COLO668 (cell line): Measurements from ENCODE around the gene TTLL9.
"Not testable (repeated sequence)": the region's sequence is repeated elsewhere in the genome, so short reads cannot be mapped to it uniquely, and the experiment has no call there.

Experiments
- DNase-seq: peaks from one replicate; lab custom pipeline; 2025; ENCODE audit not compliant: unreplicated experiment; lab: John Stamatoyannopoulos, UW

Gene TTLL9

DNA sequence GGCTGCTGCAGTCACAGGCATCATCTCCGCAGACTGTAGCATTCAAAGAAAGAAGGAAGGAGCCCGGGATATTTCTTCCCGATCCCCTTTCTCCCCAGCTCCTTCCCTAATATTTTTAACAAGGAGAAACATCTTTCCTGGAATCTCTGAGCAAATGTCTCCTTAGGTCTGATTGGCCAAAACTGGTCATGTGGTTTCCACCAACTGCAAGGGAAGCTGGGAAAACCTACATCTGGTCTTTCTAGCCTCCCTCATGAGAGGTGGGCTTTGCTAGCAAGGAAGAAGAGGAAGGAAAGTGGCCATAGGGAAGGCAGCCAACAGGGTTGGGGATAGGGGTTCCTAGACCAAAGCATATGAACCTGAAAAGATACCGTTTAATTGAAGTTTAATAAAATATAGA lies 46.3 kb downstream of the TTLL9 start:
- DNase-seq = no peak

DNA sequence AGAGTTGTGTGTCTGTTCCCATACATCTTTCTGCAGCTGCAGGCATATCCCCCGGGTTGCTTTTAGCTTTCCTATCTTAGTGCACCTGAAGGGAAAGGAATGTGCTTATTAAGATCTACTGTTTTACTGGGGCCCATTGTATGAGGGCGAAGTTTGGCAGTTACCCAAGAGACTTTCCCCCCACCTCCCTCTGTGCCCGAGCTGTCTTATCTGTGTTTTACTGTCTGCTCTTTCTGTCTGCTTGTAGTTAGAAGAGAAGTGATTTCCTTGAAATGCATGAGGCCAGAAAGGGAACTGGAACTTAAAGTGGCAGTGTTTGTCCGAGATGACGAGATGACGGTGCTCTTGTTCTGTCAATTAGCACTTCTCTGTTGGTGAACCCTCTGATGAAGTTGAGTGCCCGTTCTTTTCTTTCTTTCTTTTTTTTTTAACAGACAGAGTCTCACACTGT lies 47.6 kb downstream of the TTLL9 start:
- not testable (repeated sequence) for DNase-seq

DNA sequence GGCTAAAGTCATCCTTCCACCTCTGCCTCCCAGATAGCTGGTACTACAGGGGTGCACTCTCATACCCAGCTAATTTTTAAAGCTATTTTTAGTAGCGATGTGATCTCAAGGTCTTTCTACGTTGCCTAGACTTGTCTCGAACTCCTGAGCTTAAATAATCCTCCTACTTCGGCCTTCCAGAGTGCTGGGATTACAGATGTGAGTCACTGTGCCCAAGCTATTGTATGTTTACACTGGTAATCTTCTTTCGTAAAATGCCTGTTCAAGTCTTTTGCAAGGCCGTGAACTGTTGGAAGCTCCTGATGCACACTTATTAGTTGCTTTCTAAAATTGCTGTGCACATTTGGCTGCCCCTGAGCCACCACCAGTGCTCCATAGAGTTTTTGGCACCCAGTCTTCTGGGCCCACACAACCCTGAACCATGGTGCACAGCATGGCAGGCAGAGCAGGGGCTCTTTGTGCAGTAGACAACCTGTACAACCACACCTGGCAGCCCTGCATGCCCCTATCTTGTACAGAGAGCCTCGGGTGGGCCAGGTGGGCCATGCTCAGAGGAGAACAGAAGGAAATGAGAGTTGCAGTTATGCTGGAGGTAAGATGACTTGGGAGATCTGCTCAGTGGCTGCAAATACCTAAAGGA lies 48.2 kb downstream of the TTLL9 start:
- DNase-seq = no peak

DNA sequence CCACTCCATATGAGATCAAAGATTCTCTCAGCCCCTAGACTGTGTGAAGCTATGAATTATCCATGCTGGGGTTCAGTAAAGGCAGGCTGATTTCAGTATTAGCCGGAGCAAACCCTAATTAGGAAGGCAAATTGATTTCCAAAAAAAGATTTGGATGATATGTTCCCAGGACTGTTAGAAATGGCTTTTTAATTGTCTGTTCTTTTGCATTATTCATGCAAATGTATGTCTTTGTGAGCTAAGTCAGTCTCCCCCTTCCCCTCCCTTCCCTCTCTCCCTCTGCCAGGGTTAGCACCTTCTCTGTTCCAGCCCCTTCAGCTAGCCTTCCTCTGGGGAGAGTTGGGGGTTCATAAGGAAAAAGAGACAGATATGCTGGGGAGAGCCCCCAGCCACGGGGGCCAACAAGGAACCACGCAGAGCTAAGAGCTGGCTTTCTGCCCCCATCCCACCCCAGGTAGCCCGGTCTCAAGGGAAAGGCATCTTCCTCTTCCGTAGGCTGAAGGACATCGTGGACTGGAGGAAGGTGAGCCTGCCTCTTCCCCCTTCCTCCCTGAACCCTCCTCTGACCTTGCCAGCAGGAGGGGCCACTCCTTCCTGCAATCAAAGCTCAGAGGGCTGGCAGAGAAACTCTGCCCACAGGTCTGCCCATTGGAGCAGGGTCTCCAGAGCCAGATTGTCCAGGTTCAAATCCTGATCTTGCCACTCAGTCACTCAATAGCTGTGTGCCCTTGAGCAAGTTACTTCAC lies 49.1 kb downstream of the TTLL9 start:
- no peak for DNase-seq

DNA sequence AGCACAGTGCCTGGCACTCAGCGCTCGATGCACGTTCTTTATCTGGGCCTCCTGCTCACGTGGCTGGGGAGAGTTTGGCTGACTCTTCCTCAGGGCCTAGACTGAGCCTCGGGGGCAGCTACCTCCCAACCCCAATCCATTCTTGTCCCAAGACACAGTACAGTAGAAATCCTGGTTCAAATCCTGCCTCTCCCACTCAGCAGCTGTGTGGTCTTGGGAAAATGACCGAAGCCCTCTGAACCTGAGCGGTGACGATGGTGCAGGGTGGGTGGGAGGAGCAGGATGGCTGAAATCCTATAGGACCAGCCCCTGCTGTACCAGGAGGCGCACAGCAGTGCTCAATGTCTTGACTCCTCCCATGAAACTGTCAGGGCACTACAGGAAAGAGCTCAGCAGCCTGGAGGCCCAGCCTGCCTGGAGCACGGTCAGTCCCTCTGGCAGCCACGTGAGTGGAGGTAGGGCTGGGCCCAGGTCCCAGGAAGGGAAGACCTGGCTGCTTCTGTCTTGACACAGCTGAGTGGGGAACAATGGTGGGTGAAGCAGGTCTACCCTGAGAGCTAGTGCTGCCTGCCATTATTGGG lies 49.9 kb downstream of the TTLL9 start:
- no peak for DNase-seq

DNA sequence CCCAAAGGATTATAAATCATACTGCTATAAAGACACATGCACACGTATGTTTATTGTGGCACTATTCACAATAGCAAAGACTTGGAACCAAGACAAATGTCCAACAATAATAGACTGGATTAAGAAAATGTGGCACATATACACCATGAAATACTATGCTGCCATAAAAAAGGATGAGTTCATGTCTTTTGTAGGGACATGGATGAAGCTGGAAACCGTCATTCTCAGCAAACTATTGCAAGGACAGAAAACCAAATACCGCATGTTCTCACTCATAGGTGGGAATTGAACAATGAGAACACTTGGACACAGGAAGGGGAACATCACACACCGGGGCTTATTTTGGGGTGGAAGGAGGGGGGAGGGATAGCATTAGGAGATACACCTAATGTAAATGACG lies 51.0 kb downstream of the TTLL9 start:
- not testable (repeated sequence) for DNase-seq

DNA sequence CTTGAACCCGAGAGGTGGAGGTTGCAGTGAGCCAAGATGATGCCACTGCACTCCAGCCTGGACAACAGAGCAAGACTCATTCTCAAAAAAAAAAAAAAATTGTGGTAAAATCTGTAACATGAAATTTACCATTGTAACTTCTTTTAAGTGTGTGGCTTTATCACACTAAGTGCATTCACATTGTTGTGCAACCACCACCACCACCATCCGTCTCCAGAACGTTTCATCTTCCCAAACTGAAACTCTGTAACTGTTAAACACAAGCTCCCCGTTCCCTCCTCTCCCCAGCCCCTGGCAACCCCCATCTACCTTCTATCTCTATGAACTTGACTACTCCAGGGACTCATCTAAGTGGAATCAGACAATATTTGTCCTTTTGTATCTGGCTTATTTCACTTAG lies 51.7 kb downstream of the TTLL9 start:
- no peak for DNase-seq

DNA sequence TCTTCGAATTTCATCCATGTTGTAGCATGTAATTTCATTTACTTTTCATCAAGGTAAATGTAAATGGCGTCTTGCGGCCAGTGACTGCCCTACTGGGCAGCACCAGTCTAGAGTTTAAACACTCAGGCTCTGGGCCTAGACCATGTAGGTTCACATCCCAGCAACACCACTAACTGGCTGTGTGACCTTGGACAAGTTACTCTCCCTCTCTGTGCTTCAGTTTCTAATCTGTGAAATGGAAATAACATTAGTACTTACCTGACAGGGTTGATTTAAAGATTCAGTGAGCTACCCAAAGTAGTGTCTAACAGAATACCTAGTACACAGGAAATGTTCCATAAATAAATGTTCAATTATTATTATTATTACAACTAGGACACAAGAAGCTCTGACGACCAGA lies 52.2 kb downstream of the TTLL9 start:
- DNase-seq = no peak

DNA sequence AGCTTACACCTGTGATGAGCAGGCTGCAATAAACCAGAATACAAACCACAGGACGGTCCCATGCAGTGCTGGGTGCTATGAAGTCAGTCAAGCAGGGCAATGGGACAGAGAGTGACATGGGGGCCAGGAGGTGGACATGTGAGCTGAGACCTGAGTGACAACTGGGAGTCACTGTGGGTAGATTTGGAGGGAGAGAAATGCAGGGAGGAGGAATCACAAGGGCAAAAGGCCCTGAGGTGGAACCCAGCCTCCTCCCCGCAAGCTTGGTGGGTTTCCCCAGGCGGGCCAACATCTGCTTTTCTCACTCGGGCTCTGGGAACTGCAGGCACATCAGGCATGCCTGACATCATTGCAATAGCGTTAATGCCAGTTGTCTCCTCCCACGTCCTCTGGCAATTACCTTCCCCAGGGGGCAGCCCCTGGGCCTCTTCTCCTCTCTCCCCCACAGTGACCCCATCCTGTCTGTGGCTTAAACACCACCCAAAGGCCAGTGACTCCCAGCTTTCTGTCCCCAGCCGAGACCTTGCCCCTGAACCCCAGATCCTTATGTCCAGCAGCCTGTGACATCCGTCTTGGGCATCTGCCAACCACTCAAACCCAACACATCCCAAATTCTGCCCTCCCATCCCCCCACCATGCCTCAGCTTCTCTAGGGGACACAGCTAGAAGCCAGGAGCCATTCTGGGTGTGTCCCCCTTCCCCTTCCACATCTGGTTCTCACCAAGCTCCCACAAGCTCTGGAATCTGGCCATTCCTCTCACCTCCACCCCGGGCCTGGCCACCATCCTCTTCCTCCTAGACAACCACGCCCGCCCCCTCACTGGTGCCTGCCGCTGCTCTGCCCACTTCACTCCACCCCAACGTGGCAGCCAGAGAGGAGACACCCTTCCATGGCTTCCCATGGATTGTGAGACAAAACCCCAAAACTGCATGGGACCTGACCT lies 53.2 kb downstream of the TTLL9 start:
- DNase-seq = no peak

DNA sequence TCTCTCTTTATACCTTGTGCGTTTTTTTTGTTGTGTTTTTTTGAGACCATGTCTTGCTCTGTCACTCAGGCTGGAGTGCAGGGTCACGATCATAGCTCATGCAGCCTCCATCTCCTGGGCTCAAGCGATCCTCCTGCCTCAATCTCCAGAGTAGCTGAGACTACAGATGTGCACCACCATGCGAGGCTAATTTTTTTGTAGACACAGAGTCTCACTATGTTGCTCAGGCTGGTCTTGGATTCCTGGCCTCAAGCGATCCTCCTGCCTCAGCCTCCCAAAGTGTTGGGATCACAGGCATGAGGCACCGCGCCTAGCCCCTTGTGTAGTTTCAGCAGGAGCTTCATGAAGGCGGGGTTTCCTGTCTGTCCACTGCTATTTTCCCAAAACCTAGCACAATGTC lies 54.1 kb downstream of the TTLL9 start:
- no peak for DNase-seq

DNA sequence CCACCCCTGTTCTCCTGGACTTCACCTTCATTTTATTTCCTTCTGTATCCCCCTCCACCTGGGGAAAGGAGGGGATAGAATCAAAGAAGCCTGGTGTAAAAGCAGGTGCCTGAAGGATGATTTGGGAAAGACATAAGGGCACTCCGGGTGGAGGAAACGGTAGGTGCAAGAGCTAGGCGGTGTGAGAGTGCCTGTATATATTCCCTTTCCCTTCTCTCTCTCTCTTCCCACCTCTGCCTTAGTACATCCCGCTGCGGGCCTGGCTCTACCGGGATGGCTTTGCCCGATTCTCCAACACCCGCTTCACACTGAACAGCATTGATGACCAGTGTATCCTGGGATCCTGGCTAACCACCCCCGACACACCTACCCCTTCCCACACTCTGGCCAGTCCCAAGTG lies 55.2 kb downstream of the TTLL9 start:
- no peak for DNase-seq

DNA sequence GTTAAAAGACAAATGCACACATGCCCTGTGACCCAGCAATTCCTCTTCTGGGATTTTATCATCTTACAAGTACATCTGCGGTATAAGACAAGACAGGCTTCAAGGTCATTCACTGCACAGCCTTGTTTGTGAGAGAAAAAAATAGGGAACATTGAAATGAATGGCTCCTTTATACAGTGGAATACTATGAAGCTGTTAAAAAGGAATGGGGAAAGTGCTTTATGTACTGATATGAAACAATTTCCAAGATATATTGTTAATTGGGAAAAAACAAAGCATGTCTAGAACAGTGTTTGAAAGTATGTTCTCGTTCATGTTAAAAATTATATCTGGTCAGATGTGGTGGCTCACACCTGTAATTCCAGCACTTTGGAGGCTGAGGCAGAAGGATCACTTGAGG lies 56.1 kb downstream of the TTLL9 start:
- DNase-seq = no peak

DNA sequence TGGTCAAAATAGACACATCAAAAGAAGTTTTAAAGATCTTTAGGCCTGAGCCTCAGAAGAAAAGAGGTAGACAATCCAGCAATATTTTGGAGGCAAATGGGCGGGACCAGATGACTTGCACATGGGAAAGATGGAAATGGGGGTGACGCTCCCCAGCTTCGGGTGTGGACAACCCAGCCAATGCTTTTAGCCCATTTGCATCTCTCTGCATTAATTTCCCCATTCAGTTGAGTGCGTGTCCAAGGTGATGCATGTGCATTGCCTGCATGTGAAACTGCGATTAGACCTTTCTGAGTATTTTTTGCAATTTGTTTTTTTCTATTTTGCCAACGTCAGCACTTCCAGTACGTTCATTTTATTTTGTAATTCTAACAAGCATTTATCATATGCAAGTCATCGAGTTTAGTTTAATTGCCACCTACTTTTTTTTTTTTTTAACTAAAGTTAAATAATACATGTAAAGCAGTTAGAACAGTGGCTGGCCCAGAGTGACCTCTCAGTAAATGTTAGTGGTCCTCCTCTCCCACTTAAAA lies 57.3 kb downstream of the TTLL9 start:
- DNase-seq = no peak

DNA sequence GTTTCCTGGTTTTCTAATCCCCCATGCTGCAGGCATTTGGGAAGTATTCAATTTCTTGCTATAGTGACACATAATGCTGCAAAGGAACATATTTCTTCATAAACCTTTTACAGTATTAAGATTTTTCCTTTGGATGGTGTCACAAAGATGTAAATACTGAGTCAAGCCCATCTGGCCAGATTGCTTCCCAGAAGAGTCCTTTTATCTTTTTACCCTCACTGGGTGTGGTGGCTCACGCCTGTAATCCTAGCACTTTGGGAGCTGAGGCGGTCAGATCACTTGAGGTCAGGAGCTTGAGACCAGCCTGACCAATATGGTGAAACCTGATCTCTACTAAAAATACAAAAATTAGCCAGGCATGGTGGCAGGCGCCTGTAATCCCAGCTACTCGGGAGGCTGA lies 59.2 kb downstream of the TTLL9 start:
- not testable (repeated sequence) for DNase-seq

DNA sequence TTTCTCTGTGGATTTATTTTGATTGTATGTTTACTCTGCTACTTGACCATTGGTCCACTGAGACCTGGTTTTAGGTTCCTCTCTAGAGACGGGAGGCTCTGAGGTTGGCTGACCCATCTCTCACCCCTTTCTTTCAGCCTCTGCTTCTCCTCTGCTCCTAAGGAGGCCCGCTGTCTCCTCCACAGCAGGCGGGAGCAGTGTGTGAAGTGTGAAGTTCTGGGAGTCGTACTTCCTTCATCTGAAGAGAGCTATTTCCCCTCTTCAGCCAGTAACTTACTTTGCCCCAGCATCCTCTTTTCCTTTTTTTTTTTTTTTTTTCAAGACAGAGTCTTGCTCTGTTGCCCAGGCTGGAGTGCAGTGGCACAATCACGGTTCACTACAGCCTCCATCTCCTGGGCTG lies 60.3 kb downstream of the TTLL9 start:
- no peak for DNase-seq

DNA sequence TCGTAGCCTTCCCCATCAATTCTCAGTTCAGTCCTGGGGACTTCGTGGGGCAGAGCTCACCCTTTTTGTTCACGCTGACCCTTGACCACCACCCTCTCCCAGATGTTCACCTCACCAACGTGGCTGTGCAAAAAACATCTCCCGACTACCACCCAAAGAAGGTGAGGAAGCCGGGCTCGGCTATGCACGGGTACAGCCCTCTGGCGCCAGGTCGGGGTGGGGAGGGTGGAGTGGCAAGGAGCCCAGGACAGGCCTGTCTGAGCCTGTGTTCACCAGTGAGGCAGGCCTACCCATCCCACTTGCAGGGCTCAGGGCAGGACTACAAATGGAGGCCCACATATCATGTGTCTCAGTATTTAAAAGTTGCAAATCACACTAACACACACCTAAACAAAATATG lies 63.3 kb downstream of the TTLL9 start:
- DNase-seq = no peak

DNA sequence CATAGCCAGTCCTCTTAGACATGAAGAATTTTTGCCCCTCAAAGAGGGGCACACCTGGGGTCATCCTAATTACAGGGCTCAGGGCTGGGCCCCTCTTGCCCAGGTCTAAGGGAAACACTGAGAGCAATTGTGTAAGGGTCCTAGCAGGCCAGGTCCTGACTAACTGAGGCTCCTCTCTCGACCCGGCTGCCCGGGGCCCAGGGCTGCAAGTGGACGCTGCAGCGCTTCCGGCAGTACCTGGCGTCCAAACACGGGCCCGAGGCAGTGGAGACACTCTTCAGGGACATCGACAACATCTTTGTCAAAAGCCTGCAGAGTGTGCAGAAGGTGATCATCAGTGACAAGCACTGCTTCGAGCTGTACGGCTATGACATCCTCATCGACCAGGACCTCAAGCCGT lies 64.1 kb downstream of the TTLL9 start:
- no peak for DNase-seq

DNA sequence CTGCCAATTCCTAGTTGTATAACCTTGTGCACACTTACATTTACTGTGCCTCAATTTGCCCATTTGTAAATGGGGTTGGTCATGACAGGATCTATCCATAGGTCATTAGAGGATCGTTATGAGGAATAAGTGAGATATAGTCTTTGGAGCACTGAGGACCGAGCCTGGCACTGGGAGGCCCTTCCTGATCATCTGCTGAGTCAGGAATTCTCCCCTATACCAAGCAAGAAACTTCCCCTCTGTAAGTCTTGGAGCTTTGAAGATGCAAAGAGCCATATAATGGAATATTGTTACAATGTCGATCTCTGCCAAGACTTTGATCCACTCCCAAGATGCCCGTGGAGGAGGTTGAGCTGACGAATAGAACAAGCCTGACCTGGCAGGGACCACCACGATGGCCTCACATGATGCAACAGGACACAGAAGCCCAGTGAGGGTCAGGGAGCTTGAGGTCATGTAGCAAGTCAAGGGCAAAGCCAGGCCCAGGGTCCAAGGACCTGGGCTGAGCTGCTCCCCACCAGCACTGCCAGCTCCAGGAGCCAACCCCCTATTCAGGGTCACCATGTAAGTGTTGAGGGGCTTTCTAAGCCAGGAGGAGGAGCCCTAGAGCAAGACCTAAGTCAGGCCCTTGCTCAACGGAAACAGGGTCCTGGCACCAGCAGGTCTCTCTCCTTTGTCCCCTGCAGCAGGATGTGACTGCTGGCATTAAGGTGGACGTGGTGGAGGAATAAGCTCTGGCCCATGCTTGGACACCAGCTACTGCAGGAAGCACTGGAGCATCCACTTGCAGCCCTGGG lies 64.7 kb downstream of the TTLL9 start:
- DNase-seq = no peak

DNA sequence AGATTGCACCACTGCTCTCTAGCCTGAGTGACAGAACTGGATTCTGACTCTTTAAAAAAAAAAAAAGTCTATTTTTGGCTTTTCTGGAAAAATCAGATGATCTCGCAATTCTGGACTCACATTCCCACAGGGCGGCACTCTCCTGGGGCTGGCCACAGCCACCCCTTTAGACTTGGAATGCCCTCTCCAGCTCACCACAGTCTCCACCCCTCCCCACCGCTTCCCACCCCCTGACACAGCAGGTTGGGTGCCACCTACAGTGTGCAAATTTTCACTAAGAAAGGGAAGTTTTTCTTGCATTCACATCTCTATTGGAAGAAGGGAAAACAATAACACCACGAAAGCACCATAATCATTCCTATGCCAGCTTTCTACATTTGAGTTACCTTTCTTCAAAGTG lies 66.0 kb downstream of the TTLL9 start:
- no peak for DNase-seq

DNA sequence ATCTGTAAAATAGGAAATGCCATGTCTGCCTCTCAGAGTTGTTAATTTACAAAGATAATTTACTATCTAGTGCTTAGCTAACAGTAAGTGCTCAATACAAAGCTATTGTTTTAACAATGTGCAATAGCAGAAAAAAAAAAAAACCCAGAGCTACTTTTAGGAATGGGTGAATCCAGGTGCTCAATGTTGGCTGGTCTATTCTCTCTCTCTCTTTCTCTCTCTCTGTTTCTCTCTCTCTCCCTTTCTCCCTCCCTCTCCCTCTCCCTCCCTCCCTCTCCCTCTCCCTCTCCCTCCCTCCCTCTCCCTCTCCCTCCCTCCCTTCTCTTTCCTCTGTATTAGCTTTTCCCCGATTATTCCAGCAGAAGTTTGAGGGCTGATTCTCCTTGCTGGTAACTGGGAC lies 67.4 kb downstream of the TTLL9 start:
- no peak for DNase-seq
